GM18508 (cell line): ENCODE results near the gene UNC79.

ENCODE experiments used
- ATAC-seq: cut with Tn5 transposase; IDR thresholded peaks from one replicate; pipeline ENCODE4 v1.9.1; 2021; ENCODE audit warnings: moderate number of reproducible peaks; ENCODE audit not compliant: insufficient read depth, unreplicated experiment

UNC79 gene

GRCh38 chr14:93743270-93744060 is 312.7 kb downstream of the UNC79 start:
- no peak for ATAC-seq

- ATAC-seq, result no peak
Observed at GRCh38 chr14:93744176-93744575, 313.4 kb downstream of the UNC79 start.

- no peak for ATAC-seq
Observed at GRCh38 chr14:93744876-93745275, 314.1 kb downstream of the UNC79 start.

GRCh38 chr14:93745603-93746273 is 315.0 kb downstream of the UNC79 start:
- ATAC-seq, result no peak

GRCh38 chr14:93747102-93747501 is 316.4 kb downstream of the UNC79 start:
- no peak for ATAC-seq

GRCh38 chr14:93747560-93747959 is 316.8 kb downstream of the UNC79 start:
- no peak for ATAC-seq

GRCh38 chr14:93748208-93749075 is 317.7 kb downstream of the UNC79 start:
- no peak for ATAC-seq

- ATAC-seq, result no peak
Observed at GRCh38 chr14:93749076-93749420, 318.3 kb downstream of the UNC79 start.

GRCh38 chr14:93751946-93752655 is 321.4 kb downstream of the UNC79 start:
- no peak for ATAC-seq

GRCh38 chr14:93752980-93753561 is 322.3 kb downstream of the UNC79 start:
- ATAC-seq, result no peak

GRCh38 chr14:93753647-93754046 is 322.9 kb downstream of the UNC79 start:
- no peak for ATAC-seq

GRCh38 chr14:93757206-93757605 is 326.5 kb downstream of the UNC79 start:
- ATAC-seq, result no peak
